ENCODE measurements around the gene OSBP2. TPM values are rescaled to one million over a fixed set of nuclear protein-coding genes. Genes with fewer than 3 reads are reported as not detected.

OSBP2 gene
- polyA plus RNA-seq, 1 donor (not counting 4 experiments of a cell fraction or from before 2014, with no cell fraction given): 3.0 TPM

- dilution Hi-C loops (cut with MboI; ENCODE audit: extremely low pct_ligation_motif_present, low sequenced_read_pairs): no loop called here
- FAIRE-seq (no peak), DNase-seq (ENCODE audit: low read depth, low spot score) (no peak)
- H2AFZ ChIP-seq (ENCODE audit: control insufficient read depth, low read length): no peak overlapping the region
- no peaks in the 10 kb centered on the region for H3K9me3 ChIP-seq (ENCODE audit: control insufficient read depth, low read depth, low read length)
- no peaks in the 10 kb centered on the region for H3K79me2 ChIP-seq (ENCODE audit: control insufficient read depth, insufficient read depth, low read length)
- H3K9ac ChIP-seq (ENCODE audit: control insufficient read depth, extremely low read depth, insufficient read depth, low read length): peak overlapping the region; percentile 7
- H3K27ac ChIP-seq (ENCODE audit: control insufficient read depth, insufficient read depth, low read length): peak overlapping the region; percentile 65
- peaks cover 38% of the 10 kb centered on the region for H3K4me1 ChIP-seq (ENCODE audit: control insufficient read depth, extremely low read depth, insufficient read depth, low read length)
- H3K4me3 ChIP-seq (ENCODE audit: control insufficient read depth in 2 of 3, extremely low read depth in 1 of 3, insufficient read depth in 2 of 3, low read depth in 1 of 3, low read length in 3 of 3): no peak overlapping the region
- H3K36me3 ChIP-seq (ENCODE audit: control insufficient read depth in 2 of 2, extremely low read depth in 1 of 2, insufficient read depth in 2 of 2, low read length in 2 of 2): peaks cover 18 to 26% of the 10 kb centered on the region in 2 experiments
- peak overlapping the region; percentile 43 for H3K4me2 ChIP-seq (ENCODE audit: control insufficient read depth, extremely low read depth, insufficient read depth, low read depth, low read length)
- no peaks in the 10 kb centered on the region for H3K9me1 ChIP-seq (ENCODE audit: control insufficient read depth, extremely low read depth, insufficient read depth, low read length)
- no peaks in the 10 kb centered on the region for H4K20me1 ChIP-seq (ENCODE audit: control insufficient read depth, extremely low read depth, insufficient read depth, low read length)
- no peaks in the 10 kb centered on the region for H3K27me3 ChIP-seq (ENCODE audit: control insufficient read depth, extremely low read depth, insufficient read depth, low read length)
- TF ChIP-seq CTCF (optimal IDR thresholded peaks at IDR 0.05 in 1 of 3, IDR thresholded peaks at IDR 0.05 in 1 of 3, conservative IDR thresholded peaks at IDR 0.05 in 1 of 3; ENCODE audit: extremely low read depth in 1 of 3, insufficient read depth in 2 of 3, low read length in 3 of 3): no peak
- TF ChIP-seq EZH2 (IDR thresholded peaks at IDR 0.05; ENCODE audit: low read length): no peak
These were observed 251.7 kb downstream of the OSBP2 start for GRCh38 chr22:30946354-30946753.

- H3K9me1 ChIP-seq (ENCODE audit: control insufficient read depth, extremely low read depth, insufficient read depth, low read length): no peaks in the 10 kb centered on the region
- no peaks in the 10 kb centered on the region for H4K20me1 ChIP-seq (ENCODE audit: control insufficient read depth, extremely low read depth, insufficient read depth, low read length)
- peak overlapping the region; percentile 43 for H3K4me2 ChIP-seq (ENCODE audit: control insufficient read depth, extremely low read depth, insufficient read depth, low read depth, low read length)
- H3K27me3 ChIP-seq (ENCODE audit: control insufficient read depth, extremely low read depth, insufficient read depth, low read length): no peaks in the 10 kb centered on the region
- peak; percentile 98 for FAIRE-seq
- no peak overlapping the region for H2AFZ ChIP-seq (ENCODE audit: control insufficient read depth, low read length)
- H3K79me2 ChIP-seq (ENCODE audit: control insufficient read depth, insufficient read depth, low read length): no peaks in the 10 kb centered on the region
- H3K4me3 ChIP-seq (ENCODE audit: control insufficient read depth in 2 of 3, extremely low read depth in 1 of 3, insufficient read depth in 2 of 3, low read depth in 1 of 3, low read length in 3 of 3): no peak overlapping the region
- peaks cover 9 to 23% of the 10 kb centered on the region in 2 experiments for H3K36me3 ChIP-seq (ENCODE audit: control insufficient read depth in 2 of 2, extremely low read depth in 1 of 2, insufficient read depth in 2 of 2, low read length in 2 of 2)
- no peaks in the 10 kb centered on the region for H3K9me3 ChIP-seq (ENCODE audit: control insufficient read depth, low read depth, low read length)
- peaks cover 38% of the 10 kb centered on the region for H3K4me1 ChIP-seq (ENCODE audit: control insufficient read depth, extremely low read depth, insufficient read depth, low read length)
- peak overlapping the region; percentile 26 for H3K9ac ChIP-seq (ENCODE audit: control insufficient read depth, extremely low read depth, insufficient read depth, low read length)
- dilution Hi-C loops (cut with MboI; ENCODE audit: extremely low pct_ligation_motif_present, low sequenced_read_pairs): no loop called here
- peak overlapping the region; percentile 65 for H3K27ac ChIP-seq (ENCODE audit: control insufficient read depth, insufficient read depth, low read length)
- TF ChIP-seq CTCF (optimal IDR thresholded peaks at IDR 0.05 in 1 of 3, IDR thresholded peaks at IDR 0.05 in 1 of 3, conservative IDR thresholded peaks at IDR 0.05 in 1 of 3; ENCODE audit: extremely low read depth in 1 of 3, insufficient read depth in 2 of 3, low read length in 3 of 3) (peak; percentile 45 to 62 (median 47)), EZH2 (IDR thresholded peaks at IDR 0.05; ENCODE audit: low read length) (no peak)
- no peak for DNase-seq (ENCODE audit: low read depth, low spot score)
These were observed 252.6 kb downstream of the OSBP2 start for GRCh38 chr22:30947173-30947815.

Data from keratinocyte (primary cell).